Measurements from ENCODE around the gene ATP2B3. TPM values are rescaled to one million over a fixed set of nuclear protein-coding genes. Genes with fewer than 3 reads are reported as not detected.

Gene ATP2B3
- total and polyA plus RNA-seq, 9 of the 15 experiments (the other 6 are each of a cell fraction or from before 2014, with no cell fraction given), result 0.04 TPM; not detected in 8

GRCh38 chrX:153556767-153557166, 39.3 kb downstream of the ATP2B3 start (continued):
- TF ChIP-seq SIN3A (IDR thresholded peaks at IDR 0.05; ENCODE audit: borderline replicate concordance in 2 of 2, control insufficient read depth in 1 of 2, low read depth in 2 of 2, low read length in 2 of 2) (no peak), CBX8 (IDR thresholded peaks at IDR 0.05; ENCODE audit: borderline replicate concordance, extremely low read depth, low read depth, low read length, poor library complexity, severe bottlenecking) (no peak), MCM5 (IDR thresholded peaks at IDR 0.05; ENCODE audit: low read depth) (no peak), BRF1 (IDR thresholded peaks at IDR 0.05; ENCODE audit: borderline replicate concordance, extremely low read depth, insufficient read length) (no peak), HINFP (tag; conservative IDR thresholded peaks at IDR 0.05; ENCODE audit: low read depth) (no peak)

DNA sequence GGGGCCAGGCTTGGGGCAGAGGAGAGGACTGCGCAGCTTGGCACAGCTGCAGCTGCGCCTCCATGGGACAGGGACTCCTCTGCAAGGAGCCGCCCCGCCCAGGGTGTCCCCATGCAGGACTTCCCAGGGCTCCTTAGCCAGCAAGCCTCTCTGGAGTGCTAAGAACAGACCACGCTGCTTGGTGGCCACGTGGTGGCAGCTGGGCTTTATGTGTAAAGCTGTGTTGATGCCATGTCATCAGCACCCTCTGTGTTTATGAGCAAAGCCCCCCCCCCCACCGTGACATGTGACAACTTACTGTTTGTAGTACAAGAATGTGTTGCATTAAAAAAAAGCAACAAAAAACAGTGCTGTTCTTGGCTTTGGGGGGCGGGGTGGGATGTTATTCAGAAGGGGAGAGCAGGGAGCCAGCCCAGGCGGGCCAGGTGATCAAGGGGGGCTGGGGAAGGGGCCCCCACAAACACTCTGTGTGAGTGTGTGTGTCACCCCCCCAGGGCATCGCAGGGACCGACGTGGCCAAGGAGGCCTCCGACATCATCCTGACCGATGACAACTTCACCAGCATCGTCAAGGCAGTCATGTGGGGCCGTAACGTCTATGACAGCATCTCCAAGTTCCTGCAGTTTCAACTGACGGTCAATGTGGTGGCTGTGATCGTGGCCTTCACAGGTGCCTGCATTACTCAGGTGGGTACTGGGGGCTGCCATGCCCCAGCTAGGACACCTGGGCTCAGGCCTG, 40.3 kb downstream of the ATP2B3 start:
- FAIRE-seq (no peak), ATAC-seq (peak; percentile 45; the same call in 2 of the 3 replicates), DNase-seq (ENCODE audit: extremely low read depth in 1 of 4, low spot score in 3 of 4) (peak in 1 of 4 experiments; percentile 14)
- Histone ChIP-seq H3K79me2 (ENCODE audit: control insufficient read depth, insufficient read depth, low read length) (no peaks in the 10 kb centered on the region), H3K4me1 (replicated peaks in 1 of 2; ENCODE audit: control insufficient read depth in 2 of 2, insufficient read depth in 2 of 2, low read length in 2 of 2) (peaks cover 0 to 19% of the 10 kb centered on the region in 2 experiments; a peak in 2 of 5 replicates), H4K20me1 (replicated peaks; ENCODE audit: control insufficient read depth, insufficient read depth, low read length) (no peaks in the 10 kb centered on the region), H3K27ac (ENCODE audit: extremely low read depth, low read depth, low read length) (no peak overlapping the region), H3K36me3 (ENCODE audit: control insufficient read depth, insufficient read depth, low read length) (no peaks in the 10 kb centered on the region), H3K9me3 (replicated peaks; ENCODE audit: control insufficient read depth, insufficient read depth, low read depth, low read length) (no peaks in the 10 kb centered on the region), H3K27me3 (ENCODE audit: control insufficient read depth in 2 of 2, insufficient read depth in 2 of 2, low read length in 2 of 2) (peaks cover 45 to 88% of the 10 kb centered on the region in 2 experiments), H3K9ac (ENCODE audit: insufficient read depth in 1 of 2, low read depth in 2 of 2, low read length in 2 of 2) (no peak overlapping the region), H3K4me3 (no peak overlapping the region), H3K9me1 (ENCODE audit: control insufficient read depth, insufficient read depth, low read length) (no peaks in the 10 kb centered on the region), H3K4me2 (ENCODE audit: insufficient read depth, low read length) (no peak overlapping the region), H2AFZ (ENCODE audit: low read depth, low read length) (no peak overlapping the region)
- TF ChIP-seq CTBP1 (IDR thresholded peaks at IDR 0.05; ENCODE audit: borderline replicate concordance) (no peak), ARID1B (IDR thresholded peaks at IDR 0.05) (no peak), ZNF592 (IDR thresholded peaks at IDR 0.05) (no peak), XRCC4 (IDR thresholded peaks at IDR 0.05; ENCODE audit: extremely low read depth, insufficient read depth, insufficient read length) (no peak)
- no TSS peak for BruUV-seq (replicated peaks)
- in situ Hi-C loops (cut with MboI), result no loop called here
- ChIA-PET CTCF (ENCODE audit: low intra/inter-chr PET ratio) (no interaction called here), POLR2A (interaction anchor here (0.6 kb wide), 2 partner anchors 16 to 114 kb away, joined by 3 read pairs; no protein-coding TSS in a partner anchor)
- WGBS (ENCODE audit: insufficient coverage, low coverage, missing lambda C conversion rate), result 7% methylated on average over 9 of the region's 19 CpGs
- intact Hi-C loops (cut with micrococcal nuclease), result loop anchor here (5.0 kb wide), 2 partner anchors 90 to 110 kb away; partner anchors contain the start of gene DUSP9

Measured in K562 (cell line).